Fibroblast of skin of scalp (primary cell): ENCODE results near the gene UBQLN3.
A peak's percentile ranks its signal among the peaks of the same experiment; 100 is the strongest.

ENCODE experiments used
- DNase-seq: peaks from one replicate; pipeline ENCODE4 v3.0.0-alpha.2; 2013

Gene UBQLN3

DNA sequence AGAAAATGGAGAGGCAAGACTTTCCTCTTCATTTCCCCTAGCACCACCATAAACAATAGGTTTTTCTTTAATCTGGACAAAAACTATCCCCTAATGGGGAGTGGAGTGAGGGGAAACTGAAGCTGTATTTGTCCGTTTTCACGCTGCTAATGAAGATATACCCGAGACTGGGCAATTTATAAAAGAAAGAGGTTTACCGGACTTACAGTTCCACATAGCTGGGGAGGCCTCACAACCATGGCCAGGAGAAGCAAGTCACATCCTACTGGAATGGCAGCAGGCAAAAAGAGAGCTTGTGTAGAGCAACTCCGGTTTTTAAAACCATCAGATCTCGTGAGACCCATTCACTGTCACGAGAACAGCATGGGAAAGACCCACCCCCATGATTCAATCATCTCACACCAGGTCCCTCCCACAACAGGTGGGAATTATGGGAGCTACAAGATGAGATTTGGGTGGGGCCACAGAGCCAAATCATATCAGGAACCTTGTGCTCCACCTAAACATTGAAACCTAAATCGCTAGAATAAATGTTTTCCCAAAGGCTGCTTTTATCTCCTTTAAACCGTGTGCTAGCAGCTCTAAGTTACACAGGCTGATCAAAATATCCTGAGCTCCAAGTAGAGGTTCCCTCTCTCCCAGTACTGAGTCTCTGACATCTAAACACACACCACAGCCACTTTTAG lies 4.3 kb downstream of the UBQLN3 start:
- no peak for DNase-seq

DNA sequence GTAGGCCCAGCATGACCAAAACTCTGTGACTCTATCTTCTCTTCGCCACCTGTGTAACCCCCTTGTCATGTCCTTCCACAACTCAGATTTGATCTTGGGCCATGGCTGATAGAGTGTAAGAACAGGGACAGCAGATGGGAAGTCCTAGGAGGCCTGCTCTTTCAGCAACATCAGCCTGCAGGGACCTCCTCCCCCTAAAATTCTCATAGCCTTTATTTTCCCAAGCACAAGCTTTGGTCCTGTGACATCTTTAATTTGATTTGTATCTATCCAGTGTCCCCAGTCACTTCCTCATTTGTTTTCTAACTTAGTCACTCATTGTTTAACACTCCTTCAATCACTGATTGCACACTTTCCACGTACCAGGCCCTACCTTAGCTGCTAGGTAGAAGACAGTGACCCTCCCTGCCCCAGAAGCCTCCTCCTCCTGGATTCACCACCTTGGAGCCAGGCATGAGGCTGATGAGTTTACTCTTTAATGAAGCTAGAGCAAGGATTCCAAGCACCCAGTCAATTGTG lies 5.3 kb downstream of the UBQLN3 start:
- DNase-seq: no peak

DNA sequence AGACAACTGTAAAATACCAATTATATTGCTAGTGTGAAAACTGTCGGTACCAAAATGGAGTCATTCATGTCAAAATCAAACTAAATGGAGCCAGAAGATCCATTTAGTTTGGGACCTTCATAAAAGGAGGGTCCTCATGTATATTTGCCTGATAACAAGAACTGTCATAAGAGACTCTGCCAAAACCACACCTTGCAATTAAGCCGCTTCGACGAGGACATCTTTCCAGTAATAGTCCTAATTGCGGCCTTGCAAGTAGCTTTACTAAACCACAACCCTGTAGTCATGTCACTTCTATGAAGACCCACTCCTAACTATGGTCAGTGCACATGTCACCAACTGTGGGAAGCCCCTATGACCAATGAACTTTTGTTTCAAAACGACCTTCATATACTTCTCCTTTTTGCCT lies 9.4 kb downstream of the UBQLN3 start:
- DNase-seq: no peak

DNA sequence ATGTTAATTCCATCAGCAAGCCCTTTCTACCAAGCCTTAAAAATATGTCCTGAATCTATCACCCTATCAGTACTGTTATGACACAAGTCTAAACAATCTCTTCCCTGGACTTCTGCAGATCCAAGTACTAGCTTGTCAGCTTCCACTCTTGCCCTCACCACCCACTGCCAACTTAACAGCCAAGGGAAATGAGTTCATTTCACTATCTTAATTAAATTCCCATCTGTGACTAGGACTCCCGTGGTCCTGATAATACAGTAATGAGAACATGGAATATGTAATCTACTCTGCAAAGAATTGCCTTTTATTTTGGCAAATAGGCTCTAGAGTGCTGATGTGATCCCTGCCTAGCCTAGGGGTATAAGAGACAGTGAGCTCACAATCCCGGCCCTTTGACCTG lies 10.1 kb downstream of the UBQLN3 start:
- no peak for DNase-seq

DNA sequence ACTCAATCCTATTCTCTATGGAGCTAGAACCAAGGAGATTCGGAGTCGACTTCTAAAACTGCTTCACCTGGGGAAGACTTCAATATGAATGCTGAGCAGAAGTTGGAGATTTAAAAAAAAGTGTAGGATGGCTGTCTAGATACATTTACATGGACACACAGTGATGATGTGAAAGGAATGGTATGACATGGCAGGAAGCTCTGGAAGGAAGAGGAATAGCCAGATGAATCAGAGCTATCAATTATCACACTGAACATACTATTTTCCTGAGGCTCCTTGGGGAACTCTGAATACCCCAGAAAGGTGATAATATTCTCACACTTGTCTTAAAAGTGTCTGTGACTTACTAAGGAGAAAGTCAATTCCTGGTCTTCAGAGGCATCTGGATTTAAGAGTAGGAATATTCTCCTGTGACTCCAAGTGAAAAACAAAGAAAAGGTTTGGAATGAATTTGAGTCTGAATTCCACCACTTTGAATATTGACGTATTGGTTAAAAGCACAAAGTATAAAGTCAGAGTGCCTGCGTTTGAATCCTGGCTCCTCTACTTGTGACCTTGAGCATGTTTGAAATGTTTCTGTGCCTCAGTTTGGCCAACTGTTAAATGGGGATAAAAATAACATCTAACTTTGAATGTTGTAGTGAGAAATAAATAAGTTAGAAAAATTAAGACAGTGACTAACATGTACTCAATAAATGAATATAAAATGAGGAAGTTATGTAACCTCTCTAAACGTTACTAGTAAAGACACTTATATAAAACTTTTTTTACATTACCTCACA lies 20.0 kb downstream of the UBQLN3 start:
- no peak for DNase-seq

DNA sequence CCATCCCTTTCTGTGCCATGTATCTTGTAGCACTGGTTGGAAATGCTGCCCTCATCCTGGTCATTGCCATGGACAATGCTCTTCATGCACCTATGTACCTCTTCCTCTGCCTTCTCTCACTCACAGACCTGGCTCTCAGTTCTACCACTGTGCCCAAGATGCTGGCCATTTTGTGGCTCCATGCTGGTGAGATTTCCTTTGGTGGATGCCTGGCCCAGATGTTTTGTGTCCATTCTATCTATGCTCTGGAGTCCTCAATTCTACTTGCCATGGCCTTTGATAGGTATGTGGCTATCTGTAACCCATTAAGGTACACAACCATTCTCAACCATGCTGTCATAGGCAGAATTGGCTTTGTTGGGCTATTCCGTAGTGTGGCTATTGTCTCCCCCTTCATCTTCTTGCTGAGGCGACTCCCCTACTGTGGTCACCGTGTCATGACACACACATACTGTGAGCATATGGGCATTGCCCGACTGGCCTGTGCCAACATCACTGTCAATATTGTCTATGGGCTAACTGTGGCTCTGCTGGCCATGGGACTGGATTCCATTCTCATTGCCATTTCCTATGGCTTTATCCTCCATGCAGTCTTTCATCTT lies 20.9 kb downstream of the UBQLN3 start:
- no peak for DNase-seq

DNA sequence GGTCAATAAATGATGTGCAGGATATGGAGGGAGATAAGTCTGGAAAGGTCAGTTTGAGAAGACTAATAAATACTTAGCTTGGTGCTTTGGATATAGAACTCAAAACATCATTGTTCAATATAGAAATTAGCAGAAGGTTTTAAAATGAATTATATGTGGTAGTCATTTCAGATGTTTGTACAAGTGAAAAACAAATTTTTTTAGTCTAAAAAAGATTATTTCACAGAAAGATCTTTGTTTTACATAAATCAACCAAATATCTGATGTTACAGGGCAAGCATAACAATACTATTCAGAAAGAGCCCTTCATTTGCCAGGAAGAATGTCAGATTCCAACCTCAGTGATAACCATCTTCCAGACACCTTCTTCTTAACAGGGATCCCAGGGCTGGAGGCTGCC lies 21.4 kb downstream of the UBQLN3 start, which contains the start of gene OR52D1:
OR52D1 (plus strand) TSS at position 301 of the 400 bp plus-strand sequence; CDS start at position 323, 22 bp downstream.
- DNase-seq: no peak

DNA sequence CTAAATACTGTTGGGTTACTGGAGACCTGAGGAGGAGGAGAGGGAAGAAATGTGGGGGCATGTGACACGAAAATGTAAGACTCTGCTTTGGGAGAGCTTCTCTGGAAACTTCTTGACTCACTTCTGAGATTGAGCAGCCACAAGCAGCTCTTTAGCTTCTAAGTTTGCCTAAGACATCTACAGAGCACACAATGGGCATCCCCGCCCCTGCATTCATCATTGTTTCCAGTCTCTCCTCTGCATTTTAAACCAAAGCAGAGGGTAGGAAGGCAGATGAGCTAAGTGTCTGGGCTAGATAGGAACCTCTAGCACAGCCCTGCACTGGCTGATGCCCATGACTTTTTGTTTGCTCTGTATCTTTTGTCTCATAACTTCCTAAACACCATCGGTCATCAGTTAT lies 23.3 kb downstream of the UBQLN3 start:
- no peak for DNase-seq

DNA sequence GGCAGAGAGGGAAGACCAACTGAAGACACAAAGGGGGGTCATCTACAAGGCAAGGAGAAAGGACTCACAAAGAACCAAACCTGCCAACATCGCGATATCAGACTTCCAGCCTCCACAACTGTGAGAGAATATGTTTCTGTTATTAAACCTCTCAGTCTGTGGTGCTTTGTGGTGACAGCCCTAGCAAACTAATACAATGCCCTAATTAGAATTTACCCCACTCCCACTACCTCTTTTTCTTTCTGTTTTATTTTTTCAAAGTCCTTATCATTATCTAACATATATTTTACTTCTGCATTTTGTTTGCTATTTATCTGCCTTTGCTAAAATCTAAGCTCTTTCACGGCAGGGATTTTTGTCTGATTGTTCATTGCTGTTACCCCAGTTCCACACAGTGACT lies 23.8 kb downstream of the UBQLN3 start:
- no peak for DNase-seq

DNA sequence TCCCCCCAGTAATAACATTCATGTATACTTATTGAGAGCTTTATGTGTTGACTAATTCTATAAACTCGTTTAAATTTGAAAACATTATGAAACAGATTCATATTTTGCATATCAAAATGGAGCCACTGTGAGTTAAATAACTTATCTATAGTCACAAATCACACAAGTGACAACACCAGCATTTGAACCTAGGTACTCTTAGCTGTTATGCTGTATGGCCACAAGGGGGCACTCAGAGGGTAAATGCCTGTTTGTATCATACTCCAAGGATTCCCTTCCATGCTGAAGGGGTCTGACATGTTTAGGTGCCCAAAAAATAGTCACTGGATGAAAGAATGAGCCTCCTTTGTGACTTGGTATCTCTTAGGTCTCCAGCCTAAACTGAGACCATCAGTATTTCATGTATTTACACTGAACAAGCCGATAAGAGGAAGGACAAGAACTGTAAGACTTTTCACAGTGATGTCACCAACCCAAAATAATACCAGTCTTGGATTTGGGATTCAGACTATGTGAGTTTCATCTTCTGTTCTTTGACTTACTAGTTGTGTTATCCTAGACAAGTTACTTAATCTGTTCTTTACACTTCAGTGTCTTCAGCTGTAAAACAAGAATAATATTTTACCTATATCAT lies 33.5 kb downstream of the UBQLN3 start:
- DNase-seq: peak; percentile 48

DNA sequence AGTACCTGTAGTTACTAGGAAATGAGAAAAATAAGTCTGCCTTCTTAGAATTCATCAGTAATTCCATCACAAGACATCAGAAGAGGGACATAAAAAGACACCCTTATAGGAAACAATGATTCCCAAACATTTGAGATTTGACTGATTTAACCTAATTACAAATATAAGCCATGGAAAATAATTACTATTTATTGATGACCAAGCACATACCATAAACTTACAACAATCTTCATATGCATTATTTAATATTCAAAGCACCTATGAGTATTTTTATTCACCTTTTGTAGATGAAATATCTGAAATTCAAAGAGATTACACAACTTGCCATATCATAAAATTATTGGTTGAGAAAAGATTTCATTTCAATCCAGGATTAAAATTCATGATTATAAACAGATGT lies 35.8 kb downstream of the UBQLN3 start:
- DNase-seq: no peak

DNA sequence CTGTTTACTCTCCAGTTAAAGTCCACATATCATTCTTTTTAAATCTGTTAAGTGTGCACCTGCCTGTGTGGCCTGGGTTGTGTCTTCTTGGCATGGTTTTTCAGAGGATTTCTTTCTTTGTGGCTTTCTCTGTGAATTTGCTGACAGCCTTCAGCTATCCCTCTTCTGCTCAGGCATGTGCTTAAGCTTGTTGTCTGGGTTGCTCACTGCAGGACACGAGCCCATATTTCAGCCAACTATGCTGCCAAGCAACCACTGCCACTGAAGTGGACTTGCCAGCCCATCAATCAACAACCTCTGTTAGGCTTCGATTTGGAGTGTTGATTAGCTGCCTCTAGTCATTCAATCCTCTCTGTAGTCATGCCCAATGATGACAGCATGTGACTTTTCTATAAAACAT lies 42.2 kb downstream of the UBQLN3 start:
- DNase-seq: no peak

DNA sequence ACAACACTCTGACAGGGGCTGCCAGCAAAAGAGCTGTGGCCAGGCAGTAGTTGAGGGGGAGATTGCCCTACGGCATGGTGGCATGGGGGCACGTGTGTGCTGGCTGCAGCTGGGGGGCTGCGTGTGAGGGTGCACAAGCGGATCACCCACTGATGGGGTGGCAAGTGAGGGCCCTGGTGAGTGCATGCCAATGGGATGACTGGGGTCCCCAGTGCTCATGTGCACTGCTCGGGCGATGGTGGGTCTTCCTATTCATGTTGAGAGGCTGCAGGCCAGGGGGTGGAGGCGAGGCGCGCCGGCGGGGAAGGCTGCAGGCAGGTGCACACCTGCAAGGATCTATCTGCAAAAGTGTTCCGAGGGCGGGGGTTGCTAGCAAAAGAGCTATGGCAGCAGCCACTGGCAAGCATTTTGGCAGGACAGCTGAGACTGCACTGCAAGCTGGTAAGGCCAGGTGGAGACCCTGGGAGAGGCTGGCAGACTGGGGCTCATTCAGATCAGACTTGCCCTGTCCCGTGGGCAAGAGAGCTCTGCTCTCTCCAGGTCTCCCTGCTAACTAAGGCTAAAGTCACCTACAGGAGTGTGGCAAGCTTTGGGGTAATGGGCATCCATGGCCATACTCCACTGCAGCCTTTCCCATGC lies 48.7 kb downstream of the UBQLN3 start:
- DNase-seq: no peak
